H9 (cell line): Measurements from ENCODE around the gene EFCAB11. TPM values are rescaled to one million over a fixed set of nuclear protein-coding genes. Genes with fewer than 3 reads are reported as not detected.

Experiments
- DNase-seq: peaks from one replicate; pipeline ENCODE4 v3.0.0-alpha.2; 2017
- H2AFZ ChIP-seq: one replicate; pipeline ENCODE4 v1.6.1; 2013; ENCODE audit warnings: mild to moderate bottlenecking, low read length, control low read depth, moderate library complexity
- H2AK5ac ChIP-seq: 2 replicates; pipeline ENCODE4 v1.6.1; 2013; ENCODE audit warnings: low read length, control low read depth, mixed read lengths; ENCODE audit not compliant: insufficient read length
- H2BK120ac ChIP-seq: one replicate; pipeline ENCODE4 v1.6.1; 2013; ENCODE audit warnings: low read depth, mild to moderate bottlenecking, low read length, control low read depth, inconsistent platforms; ENCODE audit not compliant: poor library complexity, severe bottlenecking
- H2BK12ac ChIP-seq: 2 replicates; pipeline ENCODE4 v1.6.1; 2013; ENCODE audit warnings: low read length, control low read depth, mixed read lengths, low read depth; ENCODE audit not compliant: insufficient read length
- H2BK15ac ChIP-seq: 2 replicates; pipeline ENCODE4 v1.6.1; 2013; ENCODE audit warnings: low read depth, low read length, control low read depth
- H2BK20ac ChIP-seq: one replicate; pipeline ENCODE4 v1.6.1; 2013; ENCODE audit warnings: low read depth, mild to moderate bottlenecking, low read length, control low read depth, inconsistent platforms; ENCODE audit not compliant: poor library complexity, severe bottlenecking
- H2BK5ac ChIP-seq: 2 replicates; pipeline ENCODE4 v1.6.1; 2013; ENCODE audit warnings: low read length, control low read depth, mixed read lengths; ENCODE audit not compliant: insufficient read length
- H3K14ac ChIP-seq: 2 replicates; pipeline ENCODE4 v1.6.1; 2013; ENCODE audit warnings: low read length, control low read depth; ENCODE audit not compliant: insufficient read depth
- H3K18ac ChIP-seq: 2 replicates; pipeline ENCODE4 v1.6.1; 2013; ENCODE audit warnings: low read depth, mild to moderate bottlenecking, mixed read lengths, low read length, control low read depth; ENCODE audit not compliant: insufficient read length
- H3K23ac ChIP-seq: 2 replicates; pipeline ENCODE4 v1.6.1; 2013; ENCODE audit warnings: low read length, control low read depth, mixed read lengths, low read depth; ENCODE audit not compliant: insufficient read length
- H3K23me2 ChIP-seq: 2 replicates; pipeline ENCODE4 v1.6.1; 2013; ENCODE audit warnings: low read depth, mild to moderate bottlenecking, mixed read lengths, low read length, control low read depth; ENCODE audit not compliant: insufficient read length, poor library complexity, severe bottlenecking
- H3K27ac ChIP-seq: 2 replicates; pipeline ENCODE4 v1.5.1; 2013; ENCODE audit warnings: low read length, control low read depth, mixed read lengths, low read depth; ENCODE audit not compliant: insufficient read length
- H3K27me3 ChIP-seq: 2 replicates; pipeline ENCODE4 v1.6.1; 2013; ENCODE audit warnings: low read length, control low read depth, inconsistent platforms; ENCODE audit not compliant: insufficient read depth
- H3K4ac ChIP-seq: 2 replicates; pipeline ENCODE4 v1.6.1; 2013; ENCODE audit warnings: low read depth, mild to moderate bottlenecking, control low read depth, inconsistent platforms, low read length, moderate library complexity
- H3K4me1 ChIP-seq: 2 replicates; pipeline ENCODE4 v1.6.1; 2013; ENCODE audit warnings: low read length, control low read depth, inconsistent platforms; ENCODE audit not compliant: insufficient read depth
- H3K4me2 ChIP-seq: 2 replicates; pipeline ENCODE4 v1.6.1; 2013; ENCODE audit warnings: low read length, control low read depth, mixed read lengths; ENCODE audit not compliant: insufficient read length, insufficient read depth
- H3K56ac ChIP-seq: 2 replicates; pipeline ENCODE4 v1.6.1; 2013; ENCODE audit warnings: low read depth, mild to moderate bottlenecking, mixed read lengths, low read length, control low read depth; ENCODE audit not compliant: insufficient read length
- H3K79me1 ChIP-seq: 2 replicates; pipeline ENCODE4 v1.6.1; 2013; ENCODE audit warnings: low read depth, mild to moderate bottlenecking, moderate library complexity, low read length, control low read depth, inconsistent platforms; ENCODE audit not compliant: insufficient read depth, poor library complexity, severe bottlenecking
- H3K79me2 ChIP-seq: 2 replicates; pipeline ENCODE4 v1.6.1; 2013; ENCODE audit warnings: low read length, control low read depth, inconsistent platforms; ENCODE audit not compliant: insufficient read depth
- H3K9ac ChIP-seq: 2 replicates; pipeline ENCODE4 v1.6.1; 2013; ENCODE audit warnings: low read length, control low read depth, mixed read lengths; ENCODE audit not compliant: insufficient read length; ENCODE audit errors: extremely low read depth
- H3K9me3 ChIP-seq: one replicate; pipeline ENCODE4 v1.6.1; 2013; ENCODE audit warnings: low read depth, low read length, inconsistent platforms; ENCODE audit not compliant: control insufficient read depth
- H3T11ph ChIP-seq: one replicate; pipeline ENCODE4 v1.6.1; 2013; ENCODE audit warnings: mild to moderate bottlenecking, low read length, control low read depth, inconsistent platforms
- H4K20me1 ChIP-seq: one replicate; pipeline ENCODE4 v1.6.1; 2013; ENCODE audit not compliant: control insufficient read depth, insufficient read length, insufficient read depth
- H4K5ac ChIP-seq: 2 replicates; pipeline ENCODE4 v1.6.1; 2013; ENCODE audit warnings: low read depth, mild to moderate bottlenecking, mixed read lengths, low read length, control low read depth; ENCODE audit not compliant: insufficient read length
- H4K8ac ChIP-seq: replicated peaks from 2 replicates; pipeline ENCODE4 v1.6.1; 2013; ENCODE audit warnings: low read length, control low read depth, mixed read lengths, low read depth; ENCODE audit not compliant: insufficient read length
- H4K91ac ChIP-seq: 2 replicates; pipeline ENCODE4 v1.6.1; 2013; ENCODE audit warnings: low read depth, mild to moderate bottlenecking, moderate library complexity, mixed read lengths, low read length, control low read depth; ENCODE audit not compliant: insufficient read length
- H3K27ac Mint-ChIP-seq, 3 experiments: 2 replicates in 2 of 3; 3 replicates in 1 of 3; pipeline ENCODE4 v1.8.0; 2020 to 2021; ENCODE audit warnings: mixed read lengths in 3 of 3, mild to moderate bottlenecking in 1 of 3, moderate library complexity in 1 of 3
- H3K27me3 Mint-ChIP-seq: 2 replicates; pipeline ENCODE4 v1.8.0; 2021; ENCODE audit warnings: low read depth, mild to moderate bottlenecking, moderate library complexity, mixed read lengths
- H3K36me3 Mint-ChIP-seq, 3 experiments: 2 replicates in 2 of 3; 3 replicates in 1 of 3; pipeline ENCODE4 v1.8.0; 2020 to 2021; ENCODE audit warnings: low read depth in 3 of 3, mixed read lengths in 3 of 3; ENCODE audit not compliant: insufficient read depth in 1 of 3
- H3K4me1 Mint-ChIP-seq, 2 experiments: 2 replicates each; pipeline ENCODE4 v1.8.0; 2020; ENCODE audit warnings: mixed read lengths in 2 of 2
- H3K4me3 Mint-ChIP-seq, 2 experiments: 2 replicates in 1 of 2; 3 replicates in 1 of 2; pipeline ENCODE4 v1.8.0; 2020 to 2021; ENCODE audit warnings: mild to moderate bottlenecking in 2 of 2, mixed read lengths in 2 of 2, moderate library complexity in 1 of 2
- H3K9me3 Mint-ChIP-seq, 2 experiments: 2 replicates in 1 of 2; 3 replicates in 1 of 2; pipeline ENCODE4 v1.8.0; 2020; ENCODE audit warnings: mild to moderate bottlenecking in 2 of 2, mixed read lengths in 2 of 2, moderate library complexity in 1 of 2
- WGBS: extraction: QIAGEN DNeasy Blood & Tissue Kit; methylation state at CpG from one replicate; pipeline ENCODE4 v1.1.7; 2013; ENCODE audit warnings: missing lambda C conversion rate, low lambda C conversion rate, mixed read lengths; ENCODE audit not compliant: insufficient read length; ENCODE audit errors: extremely low coverage; 5-methylcytosine and 5-hydroxymethylcytosine counted together
- total RNA-seq: library from RNA; stranded (reverse); gene quantifications from 2 replicates; pipeline ENCODE4 v1.2.1, GENCODE V29; 2021
- TF ChIP-seq, protein P1 (sequence below): fragments of 200-600 bp; sonication (generic); conservative IDR thresholded peaks from 3 replicates; pipeline ENCODE4 v1.8.0; 2021; ENCODE audit warnings: antibody characterized with exemption, mild to moderate bottlenecking

Gene EFCAB11
- total RNA-seq, 1 experiment from 2014 or later, result 17.4 TPM

DNA sequence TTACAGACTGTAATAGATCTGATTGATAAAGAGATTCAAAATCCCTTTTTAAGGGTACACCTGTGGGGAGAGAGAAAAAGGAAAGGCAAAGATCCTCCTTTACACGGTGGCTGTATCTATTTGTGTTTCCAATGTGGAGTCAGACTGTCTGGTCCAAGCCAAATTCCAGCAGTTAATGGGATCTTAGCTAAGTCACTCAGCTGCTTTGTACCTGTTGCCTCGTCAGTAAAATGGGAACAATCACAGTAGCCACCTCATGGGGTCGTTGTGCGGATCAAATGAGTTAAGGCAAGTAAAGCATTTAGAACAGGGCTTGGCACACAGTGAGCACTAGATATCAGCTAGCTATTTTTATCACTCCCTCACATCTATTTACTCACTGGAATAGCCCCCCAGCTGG is 46.9 kb downstream of the EFCAB11 start:
- H4K5ac ChIP-seq, result no peak overlapping the region
- H3K23ac ChIP-seq, result no peak overlapping the region
- H3K36me3 Mint-ChIP-seq, result peaks cover 0 to 4% (median 3%) of the 10 kb centered on the region in 3 experiments; a peak in 3 of 7 replicates
- peaks cover 6% of the 10 kb centered on the region; the same call in 1 of the 2 replicates for H3K4me1 ChIP-seq
- no peak overlapping the region for H3K4ac ChIP-seq
- no peaks in the 10 kb centered on the region for H3K79me2 ChIP-seq
- H3K4me2 ChIP-seq, result no peak overlapping the region
- WGBS, result no CpG with 5 or more reads among the region's 4 CpGs
- no peak overlapping the region for H2AFZ ChIP-seq
- TF ChIP-seq, protein P1, sequence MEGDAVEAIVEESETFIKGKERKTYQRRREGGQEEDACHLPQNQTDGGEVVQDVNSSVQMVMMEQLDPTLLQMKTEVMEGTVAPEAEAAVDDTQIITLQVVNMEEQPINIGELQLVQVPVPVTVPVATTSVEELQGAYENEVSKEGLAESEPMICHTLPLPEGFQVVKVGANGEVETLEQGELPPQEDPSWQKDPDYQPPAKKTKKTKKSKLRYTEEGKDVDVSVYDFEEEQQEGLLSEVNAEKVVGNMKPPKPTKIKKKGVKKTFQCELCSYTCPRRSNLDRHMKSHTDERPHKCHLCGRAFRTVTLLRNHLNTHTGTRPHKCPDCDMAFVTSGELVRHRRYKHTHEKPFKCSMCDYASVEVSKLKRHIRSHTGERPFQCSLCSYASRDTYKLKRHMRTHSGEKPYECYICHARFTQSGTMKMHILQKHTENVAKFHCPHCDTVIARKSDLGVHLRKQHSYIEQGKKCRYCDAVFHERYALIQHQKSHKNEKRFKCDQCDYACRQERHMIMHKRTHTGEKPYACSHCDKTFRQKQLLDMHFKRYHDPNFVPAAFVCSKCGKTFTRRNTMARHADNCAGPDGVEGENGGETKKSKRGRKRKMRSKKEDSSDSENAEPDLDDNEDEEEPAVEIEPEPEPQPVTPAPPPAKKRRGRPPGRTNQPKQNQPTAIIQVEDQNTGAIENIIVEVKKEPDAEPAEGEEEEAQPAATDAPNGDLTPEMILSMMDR, result no peak
- no peak overlapping the region for H3K27ac ChIP-seq
- peaks cover 5% of the 10 kb centered on the region; the same call in 1 of the 2 replicates for H3K27me3 Mint-ChIP-seq
- H2AK5ac ChIP-seq, result no peak overlapping the region
- H3K27ac Mint-ChIP-seq, result no peak overlapping the region
- no peak overlapping the region for H3K56ac ChIP-seq
- H4K91ac ChIP-seq, result no peak overlapping the region
- H4K20me1 ChIP-seq, result no peaks in the 10 kb centered on the region
- no peak overlapping the region for H2BK5ac ChIP-seq
- no peaks in the 10 kb centered on the region for H3K79me1 ChIP-seq
- H3K9me3 ChIP-seq, result no peaks in the 10 kb centered on the region
- no peak overlapping the region for H2BK15ac ChIP-seq
- H2BK120ac ChIP-seq, result no peak overlapping the region
- no peaks in the 10 kb centered on the region for H3K9me3 Mint-ChIP-seq
- no peaks in the 10 kb centered on the region for H3K27me3 ChIP-seq
- H3K18ac ChIP-seq, result no peak overlapping the region
- H2BK12ac ChIP-seq, result no peak overlapping the region
- H4K8ac ChIP-seq, result no peak overlapping the region
- H3K4me1 Mint-ChIP-seq, result peaks cover 34 to 48% of the 10 kb centered on the region in 2 experiments
- DNase-seq, result no peak
- no peaks in the 10 kb centered on the region for H3K23me2 ChIP-seq
- no peak overlapping the region for H3K9ac ChIP-seq
- H2BK20ac ChIP-seq, result no peak overlapping the region
- no peak overlapping the region for H3K4me3 Mint-ChIP-seq
- no peak overlapping the region for H3K14ac ChIP-seq
- no peak overlapping the region for H3T11ph ChIP-seq
